Measurements from ENCODE around the gene VIPR2. TPM values are rescaled to one million over a fixed set of nuclear protein-coding genes. Genes with fewer than 3 reads are reported as not detected.

Gene VIPR2
- total and polyA plus RNA-seq, 8 donors: 0.28 to 0.80 (median 0.44) TPM

DNA sequence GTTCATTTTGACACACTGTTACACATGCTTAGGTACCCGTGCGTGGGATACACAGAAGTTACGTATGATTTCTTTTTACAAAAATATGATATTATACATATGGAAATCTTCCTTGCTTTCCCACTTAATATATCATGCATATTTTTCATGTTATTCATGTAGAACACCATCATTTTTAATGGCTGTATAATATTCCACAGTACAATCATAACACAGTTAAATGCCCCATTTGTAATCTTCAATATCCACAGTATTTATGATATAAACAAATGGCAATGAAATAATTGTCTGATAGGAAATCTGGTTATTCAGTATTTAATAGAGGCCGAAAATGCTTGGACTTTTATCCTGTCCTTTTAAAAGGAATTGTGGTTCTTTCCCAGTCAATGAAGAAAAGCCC lies 23.2 kb downstream of the VIPR2 start:
- DNase-seq (no peak), ATAC-seq (no peak)
- no peak overlapping the region for H3K27ac ChIP-seq

DNA sequence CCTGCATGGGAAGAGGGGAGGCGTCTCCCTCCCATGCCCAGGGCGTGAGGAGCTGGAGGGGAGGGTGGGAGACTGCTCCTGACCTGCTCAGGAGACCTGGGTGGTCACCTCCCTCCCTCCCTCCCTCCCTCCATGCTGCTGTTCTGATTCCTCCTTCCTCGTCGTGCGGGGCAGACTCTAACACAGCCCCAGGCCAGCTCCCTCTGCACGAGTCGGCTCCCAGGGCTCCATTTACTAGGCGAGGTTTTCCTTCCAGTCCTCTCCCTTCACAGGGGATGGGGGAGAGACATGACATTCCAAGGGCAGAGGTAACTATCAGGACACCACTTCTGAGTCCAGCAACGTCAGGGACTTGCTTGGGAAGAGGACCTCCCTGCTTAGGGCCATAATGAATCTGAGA lies 23.6 kb downstream of the VIPR2 start:
- peaks cover 0 to 62% of the 10 kb centered on the region in 2 donors for H3K27me3 ChIP-seq
- intact Hi-C loops (cut with DNase I): no loop called here
- no peaks in the 10 kb centered on the region for H3K9me3 ChIP-seq
- H3K4me1 ChIP-seq: no peaks in the 10 kb centered on the region
- H3K27ac ChIP-seq: no peak overlapping the region
- no peak for ATAC-seq
- peak in 1 of 4 donors; percentile 21 for DNase-seq
- no peak overlapping the region for H3K4me3 ChIP-seq
- TF ChIP-seq, protein P1, sequence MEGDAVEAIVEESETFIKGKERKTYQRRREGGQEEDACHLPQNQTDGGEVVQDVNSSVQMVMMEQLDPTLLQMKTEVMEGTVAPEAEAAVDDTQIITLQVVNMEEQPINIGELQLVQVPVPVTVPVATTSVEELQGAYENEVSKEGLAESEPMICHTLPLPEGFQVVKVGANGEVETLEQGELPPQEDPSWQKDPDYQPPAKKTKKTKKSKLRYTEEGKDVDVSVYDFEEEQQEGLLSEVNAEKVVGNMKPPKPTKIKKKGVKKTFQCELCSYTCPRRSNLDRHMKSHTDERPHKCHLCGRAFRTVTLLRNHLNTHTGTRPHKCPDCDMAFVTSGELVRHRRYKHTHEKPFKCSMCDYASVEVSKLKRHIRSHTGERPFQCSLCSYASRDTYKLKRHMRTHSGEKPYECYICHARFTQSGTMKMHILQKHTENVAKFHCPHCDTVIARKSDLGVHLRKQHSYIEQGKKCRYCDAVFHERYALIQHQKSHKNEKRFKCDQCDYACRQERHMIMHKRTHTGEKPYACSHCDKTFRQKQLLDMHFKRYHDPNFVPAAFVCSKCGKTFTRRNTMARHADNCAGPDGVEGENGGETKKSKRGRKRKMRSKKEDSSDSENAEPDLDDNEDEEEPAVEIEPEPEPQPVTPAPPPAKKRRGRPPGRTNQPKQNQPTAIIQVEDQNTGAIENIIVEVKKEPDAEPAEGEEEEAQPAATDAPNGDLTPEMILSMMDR (IDR thresholded peaks at IDR 0.05): no peak
- no peaks in the 10 kb centered on the region for H3K36me3 ChIP-seq

More for the DNA sequence above, 23.2 kb downstream of the VIPR2 start:
- Histone ChIP-seq H3K4me1 (no peaks in the 10 kb centered on the region), H3K4me3 (no peak overlapping the region), H3K9me3 (no peaks in the 10 kb centered on the region), H3K27me3 (peaks cover 0 to 62% of the 10 kb centered on the region in 2 donors), H3K36me3 (no peaks in the 10 kb centered on the region)
- intact Hi-C loops (cut with DNase I): no loop called here
- TF ChIP-seq, protein P1 (IDR thresholded peaks at IDR 0.05): no peak

DNA sequence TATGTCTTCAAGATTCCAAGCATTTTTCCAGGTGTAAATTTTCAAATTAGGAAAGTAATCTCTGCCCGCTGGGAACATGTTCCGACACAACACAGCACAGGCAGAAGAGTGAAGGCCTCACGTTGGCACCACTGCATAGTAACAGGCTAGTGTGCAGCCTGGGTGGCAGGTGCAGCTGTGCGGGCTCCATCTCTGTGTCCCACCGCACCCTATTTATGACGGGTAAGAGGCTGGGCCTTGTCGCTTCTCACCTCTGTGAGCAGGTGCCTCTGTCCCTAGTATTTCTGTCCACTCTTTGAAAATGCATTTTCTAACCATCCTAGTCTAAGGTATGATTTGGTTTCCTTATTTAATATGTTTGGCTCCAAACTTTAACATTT lies 24.1 kb downstream of the VIPR2 start:
- H3K4me3 ChIP-seq: no peak overlapping the region
- no peaks in the 10 kb centered on the region for H3K36me3 ChIP-seq
- intact Hi-C loops (cut with DNase I): no loop called here
- H3K27ac ChIP-seq: no peak overlapping the region
- ATAC-seq: no peak
- H3K9me3 ChIP-seq: no peaks in the 10 kb centered on the region
- TF ChIP-seq, protein P1 (IDR thresholded peaks at IDR 0.05): no peak
- H3K27me3 ChIP-seq: peaks cover 0 to 62% of the 10 kb centered on the region in 2 donors
- H3K4me1 ChIP-seq: no peaks in the 10 kb centered on the region
- peak in 1 of 4 donors; percentile 35 for DNase-seq

DNA sequence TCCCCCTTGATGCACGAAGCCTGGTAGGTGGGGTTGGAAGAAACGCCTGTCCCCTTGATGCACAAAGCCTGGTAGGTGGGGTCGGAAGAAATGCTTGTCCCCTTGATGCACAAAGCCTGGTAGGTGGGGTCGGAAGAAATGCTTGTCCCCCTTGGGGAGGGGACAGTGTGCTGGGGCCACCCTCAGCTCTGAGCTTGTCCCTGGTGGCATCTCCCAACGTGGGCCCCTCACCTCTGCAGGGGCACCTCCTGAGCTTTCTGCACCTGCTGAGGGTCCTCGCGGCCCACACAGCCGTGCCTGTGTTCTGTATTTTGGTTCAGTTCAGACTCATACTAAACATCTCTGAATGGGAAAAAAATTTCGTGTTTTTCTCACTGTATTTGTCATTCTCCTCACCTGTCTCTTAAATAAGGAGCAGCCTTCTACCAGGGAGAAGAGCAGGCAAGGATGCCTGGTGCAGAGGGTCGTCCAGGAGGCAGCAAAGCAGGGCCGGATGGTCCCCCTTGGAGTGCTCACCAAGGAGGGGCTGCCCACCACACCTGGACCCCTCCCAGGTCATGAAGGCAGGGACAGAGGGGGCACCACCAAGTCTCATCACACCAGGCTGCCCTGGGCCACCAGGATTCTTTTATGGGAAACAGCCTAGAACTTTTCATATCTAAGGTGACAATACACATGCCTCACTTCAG lies 24.7 kb downstream of the VIPR2 start:
- TF ChIP-seq, protein P1 (IDR thresholded peaks at IDR 0.05): no peak
- peak in 1 of 4 donors; percentile 39 for DNase-seq
- no peaks in the 10 kb centered on the region for H3K9me3 ChIP-seq
- ATAC-seq: no peak
- no peak overlapping the region for H3K27ac ChIP-seq
- H3K4me1 ChIP-seq: no peaks in the 10 kb centered on the region
- intact Hi-C loops (cut with DNase I): no loop called here
- H3K27me3 ChIP-seq: peaks cover 0 to 64% of the 10 kb centered on the region in 2 donors
- no peak overlapping the region for H3K4me3 ChIP-seq
- no peaks in the 10 kb centered on the region for H3K36me3 ChIP-seq

DNA sequence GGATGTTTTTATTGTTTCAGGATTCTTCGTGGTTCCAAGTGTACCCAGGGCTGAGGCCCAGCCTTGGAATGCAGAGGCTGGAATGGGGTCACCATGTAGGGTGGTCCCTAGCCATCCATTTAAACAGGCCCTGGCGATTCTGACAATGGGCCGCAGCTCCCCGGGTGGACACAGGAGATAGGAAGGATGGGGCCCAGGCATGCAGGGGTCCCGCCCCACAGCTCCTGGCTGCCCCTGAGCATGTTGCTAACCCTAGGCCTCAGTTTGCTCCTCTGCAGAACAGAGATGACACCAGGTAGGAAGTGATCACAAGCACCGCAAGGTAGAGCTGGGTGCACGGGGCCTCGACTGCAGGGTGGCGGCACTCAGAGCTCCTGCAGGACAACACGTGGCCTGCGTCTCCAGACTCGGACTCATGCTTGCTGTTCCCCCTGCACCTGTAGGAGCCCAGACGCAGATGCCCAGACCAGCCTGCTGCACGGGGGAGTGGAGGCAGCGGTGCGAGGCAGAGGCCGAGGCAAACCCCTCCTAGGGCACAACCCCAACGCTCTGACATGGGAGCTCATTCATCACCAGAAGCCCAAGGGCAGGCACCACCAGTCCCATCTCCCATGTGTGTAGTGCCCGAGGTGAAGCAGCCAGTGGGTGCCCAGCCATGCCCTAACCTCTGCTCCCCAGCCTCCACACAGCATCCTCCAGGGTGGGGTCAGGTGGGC lies 25.5 kb downstream of the VIPR2 start:
- Histone ChIP-seq H3K4me1 (no peaks in the 10 kb centered on the region), H3K9me3 (no peaks in the 10 kb centered on the region), H3K4me3 (no peak overlapping the region), H3K27ac (no peak overlapping the region), H3K27me3 (peaks cover 0 to 72% of the 10 kb centered on the region in 2 donors), H3K36me3 (no peaks in the 10 kb centered on the region)
- TF ChIP-seq, protein P1 (IDR thresholded peaks at IDR 0.05): no peak
- DNase-seq (peak in 1 of 4 donors; percentile 45), ATAC-seq (no peak)
- intact Hi-C loops (cut with DNase I): no loop called here
